Sigmoid colon (tissue), 7 donors: ENCODE measurements around the gene ARHGEF10L. TPM values are rescaled to one million over a fixed set of nuclear protein-coding genes. Genes with fewer than 3 reads are reported as not detected.

Experiments used
- DNase-seq: peaks from one replicate; pipeline ENCODE4 v3.0.0-alpha.2; 2019
- H3K27ac ChIP-seq, 4 donors: fragments of 200-600 bp; sonication (generic); one replicate each; pipeline ENCODE4 v1.5.1; 2016 to 2019; ENCODE audit warnings: mild to moderate bottlenecking in 1 of 4
- H3K27me3 ChIP-seq, 3 donors: fragments of 200-600 bp; sonication (generic); one replicate each; pipeline ENCODE4 v1.5.1; 2019; ENCODE audit warnings: mild to moderate bottlenecking in 1 of 3
- H3K36me3 ChIP-seq, 4 donors: fragments of 200-600 bp; sonication (generic); one replicate each; pipeline ENCODE4 v1.5.1; 2016 to 2019
- H3K4me1 ChIP-seq, 4 donors: fragments of 200-600 bp; sonication (generic); one replicate each; pipeline ENCODE4 v1.5.1; 2017 to 2019
- H3K4me3 ChIP-seq, 4 donors: fragments of 200-600 bp; sonication (generic); one replicate each; pipeline ENCODE4 v1.5.1; 2017 to 2019; ENCODE audit warnings: mild to moderate bottlenecking in 2 of 4, moderate library complexity in 1 of 4
- H3K9me3 ChIP-seq, 4 donors: fragments of 200-600 bp in 3 of 4; sonication (generic) in 3 of 4; one replicate each; pipeline versions ENCODE4 v1.5.1 to v1.6.1; 2013 to 2019
- EP300 ChIP-seq, 4 donors: sonication (generic); formaldehyde crosslinking; IDR thresholded peaks; one replicate each; pipeline ENCODE4 v1.6.1; 2017; ENCODE audit warnings: antibody characterized with exemption in 4 of 4
- POLR2A ChIP-seq, 2 donors: fragments of 450-650 bp; IDR thresholded peaks; one replicate each; pipeline ENCODE4 v1.6.1; 2016; ENCODE audit warnings: antibody characterized with exemption in 2 of 2, mild to moderate bottlenecking in 2 of 2, moderate library complexity in 2 of 2
- POLR2AphosphoS5 ChIP-seq, 4 donors: sonication (generic); formaldehyde crosslinking; IDR thresholded peaks; one replicate each; pipeline ENCODE4 v1.6.1; 2017; ENCODE audit warnings: antibody characterized with exemption in 4 of 4
- WGBS, 2 donors: extraction: QIAGEN DNeasy Blood & Tissue Kit; methylation state at CpG; one replicate each; pipeline ENCODE4 v1.1.7; 2013; 5-methylcytosine and 5-hydroxymethylcytosine counted together
- intact Hi-C: fragments of 100-400 bp; cut with DNase I; formaldehyde crosslinking; loops from one replicate; pipeline ENCODE4 v1.15.1; 2023
- polyA plus RNA-seq, 3 donors: library from polyadenylated mRNA; stranded (reverse); fragments of 200-250 nt; gene quantifications; one replicate each; pipeline ENCODE4 v1.2.3, GENCODE V29; 2013
- total RNA-seq, 4 donors: library from RNA; depleted of rRNA; stranded (reverse); fragments of >200 nt; gene quantifications; one replicate each; pipeline ENCODE4 v1.1.0, GENCODE V29; 2016
- TF ChIP-seq, protein P1 (sequence below), 4 experiments: fragments of 450-650 bp in 3 of 4; fragments of 200-600 bp in 1 of 4; IDR thresholded peaks; one replicate each; pipeline ENCODE4 v1.5.1; 2016 to 2019; ENCODE audit warnings: antibody characterized with exemption in 4 of 4, mild to moderate bottlenecking in 3 of 4, moderate library complexity in 2 of 4
- donor health status: healthy with polysubstance abuse.
- donor health status: Bipolar disorder and iron deficiency.
- donor health status: healthy.

The ARHGEF10L gene
- total and polyA plus RNA-seq, 7 donors: 25.0 to 76.2 (median 33.0) TPM

DNA sequence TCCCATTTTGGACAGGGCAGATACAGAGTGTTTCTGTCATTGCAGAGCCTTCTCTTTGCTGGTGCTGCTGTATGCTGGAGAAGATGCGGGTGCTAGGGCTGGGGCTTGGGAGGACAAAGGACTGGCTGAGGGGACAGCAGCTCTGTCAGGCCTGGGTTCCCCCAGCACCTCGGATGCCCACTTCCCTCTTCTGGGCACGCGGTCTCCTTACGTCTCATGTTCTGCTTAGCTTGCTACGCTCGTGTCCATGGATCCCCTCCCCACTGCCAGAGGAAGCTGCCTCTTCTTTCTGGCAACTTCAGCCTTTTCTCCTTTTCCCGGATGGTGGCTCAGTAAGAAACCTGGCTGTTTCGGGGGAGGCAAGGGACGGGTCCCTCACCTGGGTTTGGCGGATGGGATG, 75.7 kb downstream of the ARHGEF10L start:
- H3K27me3 ChIP-seq: no peaks in the 10 kb centered on the region
- H3K4me3 ChIP-seq: no peak overlapping the region
- H3K36me3 ChIP-seq: peaks cover 0 to 34% (median 0%) of the 10 kb centered on the region in 4 donors
- TF ChIP-seq EP300 (IDR thresholded peaks at IDR 0.05): no peak
- no peak for TF ChIP-seq POLR2A (IDR thresholded peaks at IDR 0.05)
- no peak for TF ChIP-seq POLR2AphosphoS5 (IDR thresholded peaks at IDR 0.05)
- TF ChIP-seq, protein P1, sequence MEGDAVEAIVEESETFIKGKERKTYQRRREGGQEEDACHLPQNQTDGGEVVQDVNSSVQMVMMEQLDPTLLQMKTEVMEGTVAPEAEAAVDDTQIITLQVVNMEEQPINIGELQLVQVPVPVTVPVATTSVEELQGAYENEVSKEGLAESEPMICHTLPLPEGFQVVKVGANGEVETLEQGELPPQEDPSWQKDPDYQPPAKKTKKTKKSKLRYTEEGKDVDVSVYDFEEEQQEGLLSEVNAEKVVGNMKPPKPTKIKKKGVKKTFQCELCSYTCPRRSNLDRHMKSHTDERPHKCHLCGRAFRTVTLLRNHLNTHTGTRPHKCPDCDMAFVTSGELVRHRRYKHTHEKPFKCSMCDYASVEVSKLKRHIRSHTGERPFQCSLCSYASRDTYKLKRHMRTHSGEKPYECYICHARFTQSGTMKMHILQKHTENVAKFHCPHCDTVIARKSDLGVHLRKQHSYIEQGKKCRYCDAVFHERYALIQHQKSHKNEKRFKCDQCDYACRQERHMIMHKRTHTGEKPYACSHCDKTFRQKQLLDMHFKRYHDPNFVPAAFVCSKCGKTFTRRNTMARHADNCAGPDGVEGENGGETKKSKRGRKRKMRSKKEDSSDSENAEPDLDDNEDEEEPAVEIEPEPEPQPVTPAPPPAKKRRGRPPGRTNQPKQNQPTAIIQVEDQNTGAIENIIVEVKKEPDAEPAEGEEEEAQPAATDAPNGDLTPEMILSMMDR (IDR thresholded peaks at IDR 0.05): no peak
- peak overlapping the region in 2 of 4 donors; percentile 24 to 92 for H3K27ac ChIP-seq
- 84 to 91% methylated on average over 11 of the region's 11 CpGs for WGBS, 2 donors
- peaks cover 0 to 45% (median 29%) of the 10 kb centered on the region in 4 donors for H3K4me1 ChIP-seq
- no peaks in the 10 kb centered on the region for H3K9me3 ChIP-seq
- intact Hi-C loops: no loop called here
- DNase-seq: no peak

DNA sequence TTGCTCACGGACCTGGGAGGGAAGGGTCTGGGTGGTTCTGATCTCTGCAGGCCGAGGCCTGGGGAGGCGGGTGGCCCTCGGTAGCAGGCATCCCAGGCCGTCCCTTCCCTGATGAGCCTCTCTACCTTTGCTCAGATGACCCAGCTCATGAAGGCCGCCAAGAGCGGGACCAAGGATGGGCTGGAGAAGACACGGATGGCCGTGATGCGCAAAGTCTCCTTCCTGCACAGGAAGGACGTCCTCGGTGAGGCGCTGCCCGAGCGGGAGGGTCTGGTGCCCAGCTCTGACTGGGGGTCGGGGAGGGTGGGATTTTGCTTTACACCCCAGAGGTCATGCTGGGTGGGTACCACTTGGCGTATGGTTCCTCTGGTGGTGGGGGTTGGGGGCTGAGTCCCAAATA, 76.5 kb downstream of the ARHGEF10L start:
- 90 to 93% methylated on average over 17 of the region's 17 CpGs for WGBS, 2 donors
- Histone ChIP-seq H3K4me3 (no peak overlapping the region), H3K27me3 (no peaks in the 10 kb centered on the region), H3K4me1 (peaks cover 0 to 49% (median 31%) of the 10 kb centered on the region in 4 donors), H3K36me3 (peaks cover 0 to 27% (median 0%) of the 10 kb centered on the region in 4 donors), H3K9me3 (no peaks in the 10 kb centered on the region), H3K27ac (peak overlapping the region in 2 of 4 donors; percentile 24 to 92)
- intact Hi-C loops: no loop called here
- no peak for DNase-seq
- no peak for TF ChIP-seq POLR2AphosphoS5 (IDR thresholded peaks at IDR 0.05)
- no peak for TF ChIP-seq EP300 (IDR thresholded peaks at IDR 0.05)
- TF ChIP-seq POLR2A (IDR thresholded peaks at IDR 0.05): no peak
- TF ChIP-seq, protein P1 (IDR thresholded peaks at IDR 0.05): no peak

DNA sequence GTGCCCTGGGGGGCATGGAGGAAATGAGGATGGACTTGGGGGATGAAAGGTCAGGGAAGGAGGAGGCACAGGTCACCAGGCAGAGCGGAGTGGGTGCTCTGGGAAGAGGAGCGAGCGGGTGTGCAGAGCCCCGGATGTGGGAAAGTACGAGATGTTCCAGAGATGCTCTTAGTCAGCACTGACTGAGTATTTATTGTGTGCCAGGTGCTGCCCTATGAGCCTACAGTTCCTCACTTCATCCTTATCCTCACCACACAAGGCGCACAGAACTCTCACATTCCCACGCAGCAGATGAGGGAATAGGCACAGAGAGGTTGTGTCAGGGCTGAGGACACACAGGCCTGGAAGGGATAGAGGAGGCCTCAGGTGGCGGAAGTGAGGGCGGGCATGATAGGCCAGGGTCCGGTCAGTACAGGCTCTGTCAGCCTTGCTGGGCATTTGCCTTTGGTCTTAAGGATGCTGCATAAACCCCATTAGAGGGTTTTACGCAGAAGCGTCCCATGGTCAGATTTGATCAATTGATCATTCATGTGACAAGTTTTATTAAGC, 77.3 kb downstream of the ARHGEF10L start:
- Histone ChIP-seq H3K9me3 (no peaks in the 10 kb centered on the region), H3K27me3 (no peaks in the 10 kb centered on the region), H3K36me3 (peaks cover 0 to 28% (median 3%) of the 10 kb centered on the region in 4 donors), H3K4me3 (no peak overlapping the region), H3K4me1 (peaks cover 0 to 43% (median 31%) of the 10 kb centered on the region in 4 donors), H3K27ac (peak overlapping the region in 3 of 4 donors; percentile 87 to 92 (median 88))
- TF ChIP-seq POLR2AphosphoS5 (IDR thresholded peaks at IDR 0.05): no peak
- TF ChIP-seq EP300 (IDR thresholded peaks at IDR 0.05): no peak
- TF ChIP-seq, protein P1 (IDR thresholded peaks at IDR 0.05): no peak
- no peak for TF ChIP-seq POLR2A (IDR thresholded peaks at IDR 0.05)
- 96 to 97% methylated on average over 12 of the region's 12 CpGs for WGBS, 2 donors
- no peak for DNase-seq
- intact Hi-C loops: no loop called here

DNA sequence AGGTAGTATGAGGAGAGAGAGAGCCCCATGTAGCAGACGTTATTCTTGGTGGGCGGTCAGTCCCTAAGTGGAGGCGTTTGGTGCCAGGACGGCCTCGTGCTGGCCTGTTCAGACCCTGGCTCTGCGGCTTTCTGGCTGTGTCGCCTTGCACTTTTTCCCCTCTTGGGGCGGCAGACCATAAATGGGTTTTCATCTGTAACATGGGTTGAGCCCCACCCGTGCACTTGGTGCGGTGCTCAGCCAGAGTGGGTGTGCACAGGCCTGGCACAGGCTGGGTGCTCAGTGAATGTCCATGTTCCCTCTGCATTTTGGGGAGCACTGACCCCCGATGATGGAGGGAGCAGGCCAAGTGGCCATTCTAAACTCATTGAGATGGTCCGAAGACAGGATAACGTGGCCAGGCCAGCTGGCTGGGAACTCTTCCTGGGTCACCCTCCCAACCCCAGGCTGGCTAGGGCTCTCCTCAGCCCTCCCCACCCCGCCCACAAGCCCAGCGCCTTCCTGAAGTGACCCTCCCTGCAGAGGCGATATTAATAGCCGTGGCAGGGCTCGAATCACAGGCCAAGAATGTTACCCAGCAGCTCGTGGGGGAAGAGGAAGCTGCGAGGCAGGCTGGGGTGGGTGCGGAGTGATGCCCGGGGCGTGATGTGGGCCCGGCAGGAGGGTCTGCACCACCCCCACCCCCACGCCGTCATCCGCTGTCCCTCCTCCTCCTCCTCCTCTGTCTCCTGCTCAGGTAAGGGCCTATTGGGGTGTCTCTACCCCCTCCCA, 78.5 kb downstream of the ARHGEF10L start:
- DNase-seq: peak; percentile 86
- H3K27ac ChIP-seq: peak overlapping the region; percentile 81 to 92 (median 88)
- TF ChIP-seq EP300 (IDR thresholded peaks at IDR 0.05) (peak in 1 of 4 donors; percentile 40), POLR2A (IDR thresholded peaks at IDR 0.05) (no peak), POLR2AphosphoS5 (IDR thresholded peaks at IDR 0.05) (peak; percentile 46 to 73 (median 62))
- intact Hi-C loops: no loop called here
- peak overlapping the region; percentile 16 to 50 (median 34) for H3K4me3 ChIP-seq
- H3K36me3 ChIP-seq: peaks cover 6 to 33% (median 14%) of the 10 kb centered on the region in 4 donors
- no peaks in the 10 kb centered on the region for H3K9me3 ChIP-seq
- peaks cover 0 to 39% (median 32%) of the 10 kb centered on the region in 4 donors for H3K4me1 ChIP-seq
- WGBS, 2 donors: 68 to 82% methylated on average over 27 of the region's 27 CpGs
- H3K27me3 ChIP-seq: no peaks in the 10 kb centered on the region
